ENCODE measurements around the gene E2F6.

The E2F6 gene

GRCh38 chr2:11498543-11499034 is 32.6 kb upstream of the E2F6 start:
- H2AFZ ChIP-seq (ENCODE audit: low read length), result no peak overlapping the region
- H3K27me3 ChIP-seq (ENCODE audit: insufficient read depth, low read length, poor library complexity, severe bottlenecking), result no peaks in the 10 kb centered on the region
- no peaks in the 10 kb centered on the region for H3K79me2 ChIP-seq (ENCODE audit: insufficient read depth, low read length)
- TF ChIP-seq CTCF (conservative IDR thresholded peaks at IDR 0.05; ENCODE audit: low read length), result no peak
- TF ChIP-seq EZH2phosphoT487 (IDR thresholded peaks at IDR 0.05; ENCODE audit: borderline replicate concordance), result no peak
- H3K9me3 ChIP-seq (ENCODE audit: insufficient read depth, low read depth, low read length), result no peaks in the 10 kb centered on the region
- no peaks in the 10 kb centered on the region for H4K20me1 ChIP-seq (ENCODE audit: insufficient read depth, low read length, poor library complexity, severe bottlenecking)
- H3K9ac ChIP-seq (ENCODE audit: low read depth, low read length, poor library complexity, severe bottlenecking), result no peak overlapping the region
- no peaks in the 10 kb centered on the region for H3K9me2 ChIP-seq (replicated peaks; ENCODE audit: low read depth, low read length)
- no peaks in the 10 kb centered on the region for H3K36me3 ChIP-seq (ENCODE audit: insufficient read depth, low read length)
- no peak overlapping the region for H3K4me3 ChIP-seq (ENCODE audit: low read length, poor library complexity, severe bottlenecking)
- H3F3A ChIP-seq (ENCODE audit: low read depth), result no peaks in the 10 kb centered on the region
- no peaks in the 10 kb centered on the region for H3K4me1 ChIP-seq (ENCODE audit: insufficient read depth, low read length, poor library complexity, severe bottlenecking)
- H3K4me2 ChIP-seq (ENCODE audit: low read depth, low read length, poor library complexity, severe bottlenecking), result no peak overlapping the region

- no peak for TF ChIP-seq EZH2phosphoT487 (IDR thresholded peaks at IDR 0.05; ENCODE audit: borderline replicate concordance)
- TF ChIP-seq CTCF (conservative IDR thresholded peaks at IDR 0.05; ENCODE audit: low read length), result no peak
- H3K36me3 ChIP-seq (ENCODE audit: insufficient read depth, low read length), result no peaks in the 10 kb centered on the region
- H3F3A ChIP-seq (ENCODE audit: low read depth), result no peaks in the 10 kb centered on the region
- H3K4me3 ChIP-seq (ENCODE audit: low read length, poor library complexity, severe bottlenecking), result no peak overlapping the region
- H3K4me2 ChIP-seq (ENCODE audit: low read depth, low read length, poor library complexity, severe bottlenecking), result no peak overlapping the region
- H4K20me1 ChIP-seq (ENCODE audit: insufficient read depth, low read length, poor library complexity, severe bottlenecking), result no peaks in the 10 kb centered on the region
- no peaks in the 10 kb centered on the region for H3K79me2 ChIP-seq (ENCODE audit: insufficient read depth, low read length)
- H3K27me3 ChIP-seq (ENCODE audit: insufficient read depth, low read length, poor library complexity, severe bottlenecking), result no peaks in the 10 kb centered on the region
- H3K9me3 ChIP-seq (ENCODE audit: insufficient read depth, low read depth, low read length), result no peaks in the 10 kb centered on the region
- no peak overlapping the region for H2AFZ ChIP-seq (ENCODE audit: low read length)
- no peaks in the 10 kb centered on the region for H3K9me2 ChIP-seq (replicated peaks; ENCODE audit: low read depth, low read length)
- H3K4me1 ChIP-seq (ENCODE audit: insufficient read depth, low read length, poor library complexity, severe bottlenecking), result no peaks in the 10 kb centered on the region
- no peak overlapping the region for H3K9ac ChIP-seq (ENCODE audit: low read depth, low read length, poor library complexity, severe bottlenecking)
These were observed 30.1 kb upstream of the E2F6 start for GRCh38 chr2:11495844-11496681.

GRCh38 chr2:11494310-11494709 is 28.3 kb upstream of the E2F6 start:
- H3K9me3 ChIP-seq (ENCODE audit: insufficient read depth, low read depth, low read length), result peaks cover 3% of the 10 kb centered on the region; the same call in 1 of the 2 replicates
- H3K9ac ChIP-seq (ENCODE audit: low read depth, low read length, poor library complexity, severe bottlenecking), result no peak overlapping the region
- H3K36me3 ChIP-seq (ENCODE audit: insufficient read depth, low read length), result no peaks in the 10 kb centered on the region
- H3K4me1 ChIP-seq (ENCODE audit: insufficient read depth, low read length, poor library complexity, severe bottlenecking), result no peaks in the 10 kb centered on the region
- no peak overlapping the region for H3K4me3 ChIP-seq (ENCODE audit: low read length, poor library complexity, severe bottlenecking)
- H4K20me1 ChIP-seq (ENCODE audit: insufficient read depth, low read length, poor library complexity, severe bottlenecking), result no peaks in the 10 kb centered on the region
- H2AFZ ChIP-seq (ENCODE audit: low read length), result no peak overlapping the region
- H3K4me2 ChIP-seq (ENCODE audit: low read depth, low read length, poor library complexity, severe bottlenecking), result no peak overlapping the region
- no peaks in the 10 kb centered on the region for H3K79me2 ChIP-seq (ENCODE audit: insufficient read depth, low read length)
- no peaks in the 10 kb centered on the region for H3K27me3 ChIP-seq (ENCODE audit: insufficient read depth, low read length, poor library complexity, severe bottlenecking)
- TF ChIP-seq CTCF (conservative IDR thresholded peaks at IDR 0.05; ENCODE audit: low read length) (no peak), EZH2phosphoT487 (IDR thresholded peaks at IDR 0.05; ENCODE audit: borderline replicate concordance) (no peak)
- H3F3A ChIP-seq (ENCODE audit: low read depth), result no peaks in the 10 kb centered on the region
- no peaks in the 10 kb centered on the region for H3K9me2 ChIP-seq (replicated peaks; ENCODE audit: low read depth, low read length)

All from Loucy (cell line).